Hematopoietic multipotent progenitor cell treated with erythropoietin and hydrocortisone succinate and interleukin-3 and kit ligand, for 8 days (in vitro differentiated cells): ENCODE results near the gene PSTPIP1.

Source experiments
- DNase-seq: peaks from one replicate; pipeline ENCODE4 v3.0.0-alpha.2; 2015

Gene PSTPIP1

GRCh38 chr15:76979331-76979925, 15.5 kb upstream of the PSTPIP1 start:
- no peak for DNase-seq

GRCh38 chr15:76979996-76980520, 14.9 kb upstream of the PSTPIP1 start:
- DNase-seq = no peak

- DNase-seq = no peak
Observed at GRCh38 chr15:76982356-76982755, 12.6 kb upstream of the PSTPIP1 start.

- DNase-seq = no peak
Observed at GRCh38 chr15:76982756-76983155, 12.2 kb upstream of the PSTPIP1 start.

- DNase-seq = no peak
Observed at GRCh38 chr15:76983590-76984375, 11.1 kb upstream of the PSTPIP1 start.

GRCh38 chr15:76986743-76987142, 8.2 kb upstream of the PSTPIP1 start:
- DNase-seq = no peak

- DNase-seq = no peak
Observed at GRCh38 chr15:76987276-76987675, 7.7 kb upstream of the PSTPIP1 start.

- DNase-seq = no peak
Observed at GRCh38 chr15:76987896-76988860, 6.7 kb upstream of the PSTPIP1 start.

GRCh38 chr15:76988867-76989780, 5.8 kb upstream of the PSTPIP1 start:
- no peak for DNase-seq

- no peak for DNase-seq
Observed at GRCh38 chr15:76991048-76991447, 3.9 kb upstream of the PSTPIP1 start.

GRCh38 chr15:76991741-76992645, 2.9 kb upstream of the PSTPIP1 start:
- DNase-seq = no peak

- DNase-seq = no peak
Observed at GRCh38 chr15:76993114-76993725, 1.7 kb upstream of the PSTPIP1 start.

- DNase-seq = no peak
Observed at GRCh38 chr15:76994001-76994400, 925 bp upstream of the PSTPIP1 start.

- DNase-seq = no peak
Observed at GRCh38 chr15:76994496-76994895, 430 bp upstream of the PSTPIP1 start.

- no peak for DNase-seq
Observed at GRCh38 chr15:76996076-76996525, 1.2 kb downstream of the PSTPIP1 start.

- DNase-seq = no peak
Observed at GRCh38 chr15:76996526-76997401, 1.8 kb downstream of the PSTPIP1 start.

- DNase-seq = no peak
Observed at GRCh38 chr15:76998663-76999285, 3.8 kb downstream of the PSTPIP1 start.

GRCh38 chr15:76999996-77000395, 5.1 kb downstream of the PSTPIP1 start:
- DNase-seq = no peak

GRCh38 chr15:77001351-77001750, 6.4 kb downstream of the PSTPIP1 start:
- no peak for DNase-seq
